H1 (cell line): ENCODE measurements around the gene KIF20A. TPM values are rescaled to one million over a fixed set of nuclear protein-coding genes. Genes with fewer than 3 reads are reported as not detected.

Source experiments
- CTCF ChIA-PET: fragments of 300-600 bp; sonication (Branson Sonifier 250); formaldehyde crosslinking; loops from one replicate; lab custom pipeline; 2021; ENCODE audit not compliant: partially characterized antibody; lab: Charles Lee
- POLR2A ChIA-PET: fragments of 300-600 bp; sonication (Branson Sonifier 250); formaldehyde crosslinking; loops from one replicate; lab custom pipeline; 2021; ENCODE audit warnings: inconsistent platforms; ENCODE audit not compliant: partially characterized antibody; lab: Charles Lee
- DNase-seq, 2 experiments: peaks; one replicate each; pipeline versions ENCODE4 v3.0.0 to v3.0.0-alpha.2; 2010 to 2022; ENCODE audit warnings: low spot score in 2 of 2, low read depth in 1 of 2, mixed read lengths in 1 of 2
- FAIRE-seq: peaks from 2 replicates; lab custom pipeline; 2011; peaks lifted over from hg19 to GRCh38; lab: Jason Lieb, UNC
- H2AFZ ChIP-seq: 2 replicates; pipeline ENCODE4 v1.8.1; 2012; ENCODE audit warnings: low read length, inconsistent platforms
- H2AK5ac ChIP-seq: 2 replicates; pipeline ENCODE4 v1.6.1; 2013; ENCODE audit warnings: low read depth, low read length
- H2BK120ac ChIP-seq: replicated peaks from 2 replicates; pipeline ENCODE3; 2013; ENCODE audit warnings: low read depth, low read length, inconsistent platforms
- H2BK12ac ChIP-seq: 2 replicates; pipeline ENCODE4 v1.6.1; 2013; ENCODE audit warnings: low read depth, low read length
- H2BK15ac ChIP-seq: 2 replicates; pipeline ENCODE4 v1.6.1; 2013; ENCODE audit warnings: low read length
- H2BK20ac ChIP-seq: 2 replicates; pipeline ENCODE4 v1.6.1; 2013; ENCODE audit warnings: low read length
- H2BK5ac ChIP-seq: 2 replicates; pipeline ENCODE4 v1.6.1; 2013; ENCODE audit warnings: low read depth, low read length
- H3K14ac ChIP-seq: 2 replicates; pipeline ENCODE4 v1.6.1; 2013; ENCODE audit warnings: inconsistent platforms; ENCODE audit not compliant: insufficient read length
- H3K18ac ChIP-seq: 2 replicates; pipeline ENCODE4 v1.6.1; 2013; ENCODE audit warnings: low read length; ENCODE audit errors: extremely low read depth
- H3K23ac ChIP-seq: 2 replicates; pipeline ENCODE4 v1.6.1; 2013; ENCODE audit warnings: inconsistent platforms; ENCODE audit not compliant: insufficient read length
- H3K23me2 ChIP-seq: 2 replicates; pipeline ENCODE4 v1.6.1; 2013; ENCODE audit warnings: low read depth, low read length
- H3K27ac ChIP-seq: 2 replicates; pipeline ENCODE4 v1.6.1; 2011; ENCODE audit warnings: low read depth, low read length, inconsistent platforms
- H3K27me3 ChIP-seq, 4 experiments: replicated peaks in 1 of 4; 1 replicate in 1 of 4; 2 replicates in 3 of 4; pipeline versions ENCODE4 v1.6.1 to v1.8.1; 2011 to 2013; ENCODE audit warnings: low read length in 3 of 4, mild to moderate bottlenecking in 3 of 4, inconsistent platforms in 2 of 4, mixed read lengths in 2 of 4, moderate library complexity in 1 of 4; ENCODE audit not compliant: control insufficient read depth in 3 of 4, insufficient read depth in 3 of 4; ENCODE audit errors: extremely low read depth in 1 of 4
- H3K36me3 ChIP-seq, 4 experiments: 2 replicates each; pipeline versions ENCODE4 v1.6.1 to v1.8.1; 2011 to 2013; ENCODE audit warnings: mild to moderate bottlenecking in 4 of 4, low read length in 3 of 4, moderate library complexity in 2 of 4, control low read depth in 1 of 4, inconsistent platforms in 1 of 4; ENCODE audit not compliant: insufficient read depth in 4 of 4, control insufficient read depth in 2 of 4
- H3K4ac ChIP-seq: replicated peaks from 2 replicates; pipeline ENCODE3; 2013; ENCODE audit warnings: low read length, low read depth, mixed read lengths, inconsistent platforms; ENCODE audit not compliant: insufficient read length
- H3K4me1 ChIP-seq, 4 experiments: replicated peaks in 1 of 4; 1 replicate in 1 of 4; 2 replicates in 3 of 4; pipeline versions ENCODE4 v1.6.1 to v1.8.1; 2011 to 2013; ENCODE audit warnings: low read length in 3 of 4, inconsistent platforms in 2 of 4, mixed read lengths in 1 of 4; ENCODE audit not compliant: insufficient read depth in 4 of 4, control insufficient read depth in 3 of 4
- H3K4me2 ChIP-seq, 2 experiments: 2 replicates each; pipeline versions ENCODE4 v1.6.1 to v1.8.1; 2011 to 2013; ENCODE audit warnings: low read depth in 2 of 2, low read length in 2 of 2, control low read depth in 1 of 2, inconsistent platforms in 1 of 2, mild to moderate bottlenecking in 1 of 2; ENCODE audit not compliant: insufficient read depth in 1 of 2
- H3K4me3 ChIP-seq, 4 experiments: fragments of 200-600, 300-600 bp in 1 of 4; sonication (generic), shearing (Covaris generic), sonication (Bioruptor Twin) in 1 of 4; 2 replicates each; pipeline versions ENCODE4 v1.5.1 to v1.8.1; 2011 to 2016; ENCODE audit warnings: low read length in 4 of 4, low read depth in 3 of 4, control low read depth in 2 of 4, inconsistent platforms in 2 of 4, mild to moderate bottlenecking in 2 of 4, mixed read lengths in 1 of 4, moderate library complexity in 1 of 4; ENCODE audit not compliant: insufficient read depth in 2 of 4; ENCODE audit errors: extremely low read depth in 1 of 4
- H3K56ac ChIP-seq: replicated peaks from 2 replicates; pipeline ENCODE3; 2013; ENCODE audit warnings: low read depth, mild to moderate bottlenecking, mixed read lengths, low read length, inconsistent platforms; ENCODE audit not compliant: insufficient read length
- H3K79me1 ChIP-seq: 2 replicates; pipeline ENCODE4 v1.6.1; 2013; ENCODE audit warnings: low read depth, low read length, control low read depth
- H3K79me2 ChIP-seq, 2 experiments: 2 replicates each; pipeline versions ENCODE4 v1.6.1 to v1.8.1; 2012 to 2013; ENCODE audit warnings: low read length in 2 of 2, mild to moderate bottlenecking in 2 of 2, inconsistent platforms in 1 of 2; ENCODE audit not compliant: insufficient read depth in 2 of 2, control insufficient read depth in 1 of 2
- H3K9ac ChIP-seq, 4 experiments: replicated peaks in 1 of 4; 1 replicate in 1 of 4; 2 replicates in 3 of 4; pipeline versions ENCODE4 v1.6.1 to v1.8.1; 2011 to 2013; ENCODE audit warnings: low read depth in 3 of 4, low read length in 3 of 4, control low read depth in 2 of 4, mild to moderate bottlenecking in 2 of 4, moderate library complexity in 2 of 4, inconsistent platforms in 1 of 4; ENCODE audit errors: extremely low read depth in 1 of 4
- H3K9me3 ChIP-seq, 2 experiments: 2 replicates each; pipeline versions ENCODE4 v1.6.1 to v1.8.1; 2012 to 2013; ENCODE audit warnings: mild to moderate bottlenecking in 2 of 2, moderate library complexity in 2 of 2, control low read depth in 1 of 2, inconsistent platforms in 1 of 2, low read depth in 1 of 2, low read length in 1 of 2, mixed read lengths in 1 of 2; ENCODE audit not compliant: insufficient read depth in 2 of 2
- H4K20me1 ChIP-seq, 2 experiments: replicated peaks in 1 of 2; 2 replicates each; pipeline versions ENCODE3 to v1.8.1; 2011 to 2013; ENCODE audit warnings: inconsistent platforms in 2 of 2, low read length in 2 of 2, mild to moderate bottlenecking in 1 of 2; ENCODE audit not compliant: insufficient read depth in 2 of 2, control insufficient read depth in 1 of 2
- H4K5ac ChIP-seq: 2 replicates; pipeline ENCODE4 v1.6.1; 2013; ENCODE audit warnings: low read length, low read depth, mixed read lengths, inconsistent platforms; ENCODE audit not compliant: insufficient read length
- H4K8ac ChIP-seq: 2 replicates; pipeline ENCODE4 v1.8.0; 2013; ENCODE audit warnings: mild to moderate bottlenecking, moderate library complexity, low read length, inconsistent platforms; ENCODE audit not compliant: insufficient read depth; ENCODE audit errors: extremely low read depth
- H4K91ac ChIP-seq: replicated peaks from 2 replicates; pipeline ENCODE3; 2013; ENCODE audit warnings: low read length, mixed read lengths, inconsistent platforms; ENCODE audit not compliant: insufficient read length
- CBX5 ChIP-seq: fragments of 300-800, 300-1000 bp; sonication (generic); IDR thresholded peaks from 2 replicates; pipeline ENCODE4 v1.7.1; 2016; ENCODE audit warnings: antibody characterized with exemption, low read length, low read depth
- GABPA ChIP-seq: IDR thresholded peaks from 2 replicates; pipeline ENCODE4 v1.6.1; 2011; ENCODE audit warnings: mild to moderate bottlenecking, low read length, moderate library complexity, borderline replicate concordance; ENCODE audit not compliant: insufficient read depth
- POLR2A ChIP-seq, 2 experiments: IDR thresholded peaks; 1 replicate in 1 of 2; 2 replicates in 1 of 2; pipeline ENCODE4 v1.6.1; 2011; ENCODE audit warnings: low read depth in 2 of 2, low read length in 2 of 2, mild to moderate bottlenecking in 2 of 2; ENCODE audit errors: control extremely low read depth in 1 of 2
- SIX5 ChIP-seq: IDR thresholded peaks from 2 replicates; pipeline ENCODE4 v1.6.1; 2011; ENCODE audit warnings: mild to moderate bottlenecking, low read depth, low read length
- WGBS, 2 experiments: shearing (Covaris generic) in 1 of 2; methylation state at CpG; one replicate each; pipeline versions ENCODE4 v1.1.6 to v1.1.7; 2013 to 2015; ENCODE audit warnings: low lambda C conversion rate in 2 of 2, mixed read lengths in 2 of 2, inconsistent platforms in 1 of 2, low coverage in 1 of 2, missing lambda C conversion rate in 1 of 2; ENCODE audit not compliant: insufficient replicate concordance in 2 of 2, insufficient coverage in 1 of 2, insufficient read length in 1 of 2; ENCODE audit errors: extremely low coverage in 1 of 2, missing lambda C conversion rate in 1 of 2; 5-methylcytosine and 5-hydroxymethylcytosine counted together
- polyA plus RNA-seq, 7 experiments: library from polyadenylated mRNA; depleted of rRNA in 3 of 7; stranded (reverse) in 5 of 7; unstranded in 2 of 7; fragments of >200 nt in 5 of 7; fragments of 200-250 nt in 2 of 7; gene quantifications; 1 replicate in 5 of 7; 2 replicates in 1 of 7; 4 replicates in 1 of 7; pipeline versions ENCODE4 v1.2.1 to v1.2.3, GENCODE V29; 2011 to 2013; ENCODE audit warnings: missing spikeins in 2 of 7, mixed read lengths in 2 of 7
- total RNA-seq: library from RNA; stranded (reverse); fragmentation: NEBNext Ultra II Directional; extraction: Animal tissue kit (Norgen Biotek cat#: 25700); gene quantifications from 2 replicates; pipeline ENCODE4 v1.2.1, GENCODE V29; 2021
- TF ChIP-seq, protein P1 (sequence below): IDR thresholded peaks from 2 replicates; pipeline ENCODE4 v1.6.1; 2011; ENCODE audit warnings: low read depth, mild to moderate bottlenecking, low read length; ENCODE audit not compliant: insufficient read depth

KIF20A gene
- total and polyA plus RNA-seq, 2 of the 8 experiments (the other 6 are each of a cell fraction or from before 2014, with no cell fraction given), result 33.3 to 67.1 TPM

DNA sequence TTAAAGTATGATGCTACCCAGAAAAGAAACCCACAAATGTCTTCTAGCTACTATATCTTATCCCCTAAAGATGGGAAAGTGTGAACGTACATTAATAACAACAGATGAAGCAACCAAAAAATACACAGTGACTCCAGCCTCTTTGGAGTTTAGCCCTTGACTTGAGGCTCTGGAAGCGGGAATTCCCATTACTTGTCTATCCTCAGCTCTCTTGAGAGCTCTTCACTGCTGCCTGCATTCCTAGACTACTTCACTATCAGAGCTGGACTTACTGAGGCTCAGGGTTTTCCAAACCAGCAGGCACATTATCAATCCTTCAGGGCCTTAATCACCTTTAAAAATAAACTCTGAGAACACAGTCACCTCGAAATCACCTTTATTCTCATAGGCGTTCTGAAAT is 38.6 kb upstream of the KIF20A start:
- TF ChIP-seq, protein P1, sequence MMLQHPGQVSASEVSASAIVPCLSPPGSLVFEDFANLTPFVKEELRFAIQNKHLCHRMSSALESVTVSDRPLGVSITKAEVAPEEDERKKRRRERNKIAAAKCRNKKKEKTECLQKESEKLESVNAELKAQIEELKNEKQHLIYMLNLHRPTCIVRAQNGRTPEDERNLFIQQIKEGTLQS, result no peak
- TF ChIP-seq POLR2A (IDR thresholded peaks at IDR 0.05; ENCODE audit: control extremely low read depth in 1 of 2, low read depth in 2 of 2, low read length in 2 of 2) (no peak), SIX5 (no peak), GABPA (no peak), CBX5 (no peak)
- 83% methylated on average over 4 of the region's 4 CpGs; no CpG with 5 or more reads in 1 of the 2 experiments for WGBS, 2 experiments
- no peak overlapping the region; a peak in 1 of 4 replicates for H3K4me2 ChIP-seq

More for the DNA sequence above, 38.6 kb upstream of the KIF20A start:
- Histone ChIP-seq H4K20me1 (no peaks in the 10 kb centered on the region), H2BK20ac (no peak overlapping the region), H3K56ac (no peak overlapping the region), H3K36me3 (no peaks in the 10 kb centered on the region), H3K79me2 (no peaks in the 10 kb centered on the region), H3K23me2 (peaks cover 4% of the 10 kb centered on the region; the same call in 1 of the 2 replicates), H2BK120ac (no peak overlapping the region), H4K8ac (no peak overlapping the region), H3K27me3 (no peaks in the 10 kb centered on the region), H3K79me1 (no peaks in the 10 kb centered on the region), H2AK5ac (no peak overlapping the region), H4K91ac (no peak overlapping the region), H3K9ac (no peak overlapping the region), H3K14ac (no peak overlapping the region), H3K4ac (no peak overlapping the region), H4K5ac (no peak overlapping the region), H3K4me1 (no peaks in the 10 kb centered on the region; a peak in 1 of 7 replicates), H3K4me3 (no peak overlapping the region), H3K9me3 (no peaks in the 10 kb centered on the region), H3K23ac (no peak overlapping the region), H2AFZ (no peak overlapping the region; the same call in 1 of the 2 replicates), H3K27ac (no peak overlapping the region), H2BK15ac (no peak overlapping the region), H2BK12ac (no peak overlapping the region), H3K18ac (no peak overlapping the region), H2BK5ac (no peak overlapping the region)
- ChIA-PET CTCF (interaction anchor here (1.0 to 2.8 kb wide), 5 partner anchors 22 to 104 kb away, joined by 3 to 10 read pairs (median 6); no protein-coding TSS in a partner anchor), POLR2A (interaction anchor here (1.3 kb wide), 1 partner anchor 325 kb away, joined by 4 read pairs; the partner anchor contains the start of gene EGR1)
- DNase-seq (no peak), FAIRE-seq (no peak)
